ENCODE results near the gene EXOC6B. TPM values are rescaled to one million over a fixed set of nuclear protein-coding genes. Genes with fewer than 3 reads are reported as not detected.

EXOC6B gene
- total RNA-seq, 1 donor from 2014 or later: 139 TPM

DNA sequence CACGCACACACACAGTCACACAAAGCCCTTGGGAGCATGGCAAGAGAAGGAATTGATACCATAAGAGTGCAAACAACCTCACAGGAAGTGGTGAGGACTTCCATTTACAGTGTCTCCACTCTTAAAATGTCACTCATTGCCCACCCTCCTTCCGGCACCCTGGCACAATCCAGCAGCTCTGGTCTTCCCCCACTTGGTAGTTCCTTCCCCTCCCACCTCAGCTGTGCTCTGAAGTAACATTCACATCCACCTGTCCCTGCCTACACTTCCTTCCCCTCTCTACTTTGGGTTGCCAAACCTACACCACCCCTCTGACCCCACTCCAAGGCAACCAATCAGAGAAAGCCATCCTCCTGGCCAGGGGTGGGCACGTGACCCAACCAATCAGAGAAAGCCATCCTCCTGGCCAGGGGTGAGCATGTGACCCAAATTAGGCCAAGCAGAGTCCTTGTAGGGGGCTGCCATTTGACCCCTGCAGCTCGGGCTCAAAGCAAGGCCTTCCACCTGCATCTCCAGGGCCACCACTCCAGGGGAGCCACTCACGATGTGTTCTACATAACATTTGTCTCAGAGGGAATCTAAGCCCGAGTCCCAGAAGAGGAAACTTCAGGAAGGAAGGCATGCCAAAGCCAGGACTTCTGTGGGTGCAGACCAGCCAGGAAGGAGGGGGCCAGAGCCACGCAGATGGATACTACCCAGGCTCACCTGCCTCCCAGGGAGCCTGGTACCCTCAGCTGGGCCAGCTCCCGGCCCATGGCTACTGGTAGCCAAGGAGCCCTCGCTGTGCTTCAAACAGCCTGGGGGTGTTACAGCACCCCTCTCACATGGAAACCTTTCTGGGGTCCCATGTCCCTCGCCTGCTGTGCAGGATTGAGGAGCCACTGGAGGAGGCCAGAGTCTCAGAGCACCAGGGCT is 699.4 kb downstream of the EXOC6B start:
- no peaks in the 10 kb centered on the region for H3K36me3 ChIP-seq
- TF ChIP-seq, protein P1, sequence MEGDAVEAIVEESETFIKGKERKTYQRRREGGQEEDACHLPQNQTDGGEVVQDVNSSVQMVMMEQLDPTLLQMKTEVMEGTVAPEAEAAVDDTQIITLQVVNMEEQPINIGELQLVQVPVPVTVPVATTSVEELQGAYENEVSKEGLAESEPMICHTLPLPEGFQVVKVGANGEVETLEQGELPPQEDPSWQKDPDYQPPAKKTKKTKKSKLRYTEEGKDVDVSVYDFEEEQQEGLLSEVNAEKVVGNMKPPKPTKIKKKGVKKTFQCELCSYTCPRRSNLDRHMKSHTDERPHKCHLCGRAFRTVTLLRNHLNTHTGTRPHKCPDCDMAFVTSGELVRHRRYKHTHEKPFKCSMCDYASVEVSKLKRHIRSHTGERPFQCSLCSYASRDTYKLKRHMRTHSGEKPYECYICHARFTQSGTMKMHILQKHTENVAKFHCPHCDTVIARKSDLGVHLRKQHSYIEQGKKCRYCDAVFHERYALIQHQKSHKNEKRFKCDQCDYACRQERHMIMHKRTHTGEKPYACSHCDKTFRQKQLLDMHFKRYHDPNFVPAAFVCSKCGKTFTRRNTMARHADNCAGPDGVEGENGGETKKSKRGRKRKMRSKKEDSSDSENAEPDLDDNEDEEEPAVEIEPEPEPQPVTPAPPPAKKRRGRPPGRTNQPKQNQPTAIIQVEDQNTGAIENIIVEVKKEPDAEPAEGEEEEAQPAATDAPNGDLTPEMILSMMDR (IDR thresholded peaks at IDR 0.05; ENCODE audit: borderline replicate concordance): no peak
- H3K4me3 ChIP-seq: no peak overlapping the region
- H3K27me3 ChIP-seq (ENCODE audit: low read depth): peaks cover 46% of the 10 kb centered on the region
- no peak overlapping the region for H3K27ac ChIP-seq (replicated peaks)
- intact Hi-C loops (cut with micrococcal nuclease): no loop called here
- H3K9me3 ChIP-seq (replicated peaks): no peaks in the 10 kb centered on the region
- no peak for DNase-seq
- H3K4me1 ChIP-seq: no peaks in the 10 kb centered on the region

Other genes starting within 250 kb of the EXOC6B start
- 53.5 TPM for gene SPR, start 61.4 kb upstream of the EXOC6B start, total RNA-seq
- not detected for gene EMX1, start 91.5 kb upstream of the EXOC6B start, total RNA-seq
- gene SFXN5, start 245.7 kb upstream of the EXOC6B start, total RNA-seq: 9.9 TPM

Data from left ventricle myocardium inferior (tissue), 1 donor.